ENCODE results near the gene CD84. TPM values are rescaled to one million over a fixed set of nuclear protein-coding genes. Genes with fewer than 3 reads are reported as not detected.

CD84 gene
- total and polyA plus RNA-seq, 11 donors = 0.49 to 36.2 (median 1.4) TPM

DNA sequence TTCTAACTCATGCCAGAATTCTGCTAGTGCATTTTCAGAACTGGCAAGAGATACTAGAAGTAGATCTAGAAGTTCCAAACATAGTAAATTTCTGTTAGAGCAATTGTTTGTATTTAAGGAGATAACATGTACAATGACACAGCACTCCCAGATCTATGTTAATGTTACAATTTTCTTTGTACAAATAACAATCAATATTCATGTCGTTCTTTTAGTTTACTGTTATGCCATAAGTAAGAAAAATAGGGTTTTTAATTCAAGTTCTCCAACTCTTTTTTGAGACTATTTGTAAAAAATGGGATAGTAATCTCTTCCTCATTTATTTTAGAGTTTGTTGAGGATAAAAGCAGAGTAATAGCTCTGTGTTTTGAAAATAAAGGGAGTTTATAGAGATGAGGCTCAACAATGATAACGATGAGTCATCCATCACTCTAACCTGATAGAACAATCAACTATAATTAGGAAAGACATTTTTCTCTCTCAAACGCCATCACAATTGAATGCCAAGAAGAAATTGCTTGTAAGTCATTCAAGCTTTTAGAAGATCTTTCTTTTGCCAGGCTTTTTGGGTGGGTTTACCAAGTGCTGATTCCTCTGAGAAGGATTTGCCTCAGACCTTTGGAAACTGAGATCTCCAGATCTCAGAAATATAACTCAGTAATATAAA lies 638 bp downstream of the CD84 start:
- peak overlapping the region in 5 of 12 donors; percentile 18 to 93 (median 39) for H3K27ac ChIP-seq
- WGBS, 4 donors = 34 to 55% (median 37%) methylated on average over 3 of the region's 3 CpGs
- DNase-seq = no peak
- intact Hi-C loops (cut with DNase I) = no loop called here
- H3K4me3 ChIP-seq = peak overlapping the region in 9 of 12 donors; percentile 6 to 65 (median 29)
- peaks cover 0 to 56% (median 0%) of the 10 kb centered on the region in 12 donors for H3K4me1 ChIP-seq
- no peak for ATAC-seq
- peaks cover 0 to 10% (median 0%) of the 10 kb centered on the region in 12 donors for H3K9me3 ChIP-seq
- no peak for TF ChIP-seq CTCF (IDR thresholded peaks at IDR 0.05)
- no peak for TF ChIP-seq POLR2A (IDR thresholded peaks at IDR 0.05)
- peaks cover 0 to 3% (median 0%) of the 10 kb centered on the region in 9 donors for H3K27me3 ChIP-seq
- no peaks in the 10 kb centered on the region for H3K36me3 ChIP-seq

DNA sequence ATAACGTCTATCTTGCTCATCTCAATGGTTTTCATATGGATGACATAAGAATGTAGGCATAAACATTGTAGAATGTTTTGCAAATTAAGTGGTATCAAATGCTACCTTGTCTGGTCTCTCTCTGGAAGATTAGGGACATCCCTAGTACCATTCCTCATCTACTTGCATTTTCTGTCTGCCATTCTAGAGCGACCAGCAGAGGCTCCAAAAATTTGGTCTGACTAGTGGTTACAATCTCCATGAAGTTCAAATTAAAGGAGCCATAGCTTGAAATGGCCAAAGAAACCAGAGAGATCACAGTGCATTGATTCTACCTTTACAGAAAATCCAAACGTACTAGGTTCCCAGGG lies 1.1 kb downstream of the CD84 start:
- peak overlapping the region in 1 of 12 donors; percentile 93 for H3K27ac ChIP-seq

GRCh38 chr1:160577671-160578070 lies 1.6 kb downstream of the CD84 start:
- ATAC-seq (no peak), DNase-seq (no peak)
- WGBS, 4 donors = 47 to 82% (median 78%) methylated on average over 2 of the region's 2 CpGs
- H3K4me1 ChIP-seq = peaks cover 0 to 66% (median 0%) of the 10 kb centered on the region in 12 donors
- H3K27ac ChIP-seq = peak overlapping the region in 1 of 12 donors; percentile 93
- TF ChIP-seq CTCF (IDR thresholded peaks at IDR 0.05) = no peak
- no peak for TF ChIP-seq POLR2A (IDR thresholded peaks at IDR 0.05)
- intact Hi-C loops (cut with DNase I) = no loop called here
- peaks cover 0 to under 1% (median 0%) of the 10 kb centered on the region in 12 donors for H3K9me3 ChIP-seq
- peak overlapping the region in 6 of 12 donors; percentile 6 to 65 (median 35) for H3K4me3 ChIP-seq
- peaks cover 0 to 3% (median 0%) of the 10 kb centered on the region in 9 donors for H3K27me3 ChIP-seq
- no peaks in the 10 kb centered on the region for H3K36me3 ChIP-seq

More for the DNA sequence above, 1.1 kb downstream of the CD84 start:
- WGBS, 4 donors = 57 to 75% (median 72%) methylated on average over 3 of the region's 3 CpGs
- H3K4me1 ChIP-seq = peaks cover 0 to 61% (median 0%) of the 10 kb centered on the region in 12 donors
- intact Hi-C loops (cut with DNase I) = no loop called here
- peaks cover 0 to 3% (median 0%) of the 10 kb centered on the region in 9 donors for H3K27me3 ChIP-seq
- H3K36me3 ChIP-seq = no peaks in the 10 kb centered on the region
- TF ChIP-seq CTCF (IDR thresholded peaks at IDR 0.05) (no peak), POLR2A (IDR thresholded peaks at IDR 0.05) (no peak)
- ATAC-seq (no peak), DNase-seq (no peak)
- H3K4me3 ChIP-seq = peak overlapping the region in 8 of 12 donors; percentile 6 to 65 (median 30)
- peaks cover 0 to 5% (median 0%) of the 10 kb centered on the region in 12 donors for H3K9me3 ChIP-seq

- Histone ChIP-seq H3K36me3 (no peaks in the 10 kb centered on the region), H3K27me3 (peaks cover 0 to 3% (median 0%) of the 10 kb centered on the region in 9 donors), H3K4me3 (peak overlapping the region in 3 of 12 donors; percentile 40 to 65 (median 42)), H3K9me3 (no peaks in the 10 kb centered on the region), H3K27ac (peak overlapping the region in 1 of 12 donors; percentile 93), H3K4me1 (peaks cover 0 to 74% (median 0%) of the 10 kb centered on the region in 12 donors)
- ATAC-seq (no peak), DNase-seq (no peak)
- 39 to 100% (median 65%) methylated on average over 1 to 2 of the region's 2 CpGs for WGBS, 4 donors
- no peak for TF ChIP-seq CTCF (IDR thresholded peaks at IDR 0.05)
- TF ChIP-seq POLR2A (IDR thresholded peaks at IDR 0.05) = no peak
- intact Hi-C loops (cut with DNase I) = no loop called here
Measured at GRCh38 chr1:160576884-160577283, 2.4 kb downstream of the CD84 start.

All from heart left ventricle (tissue), 16 donors.